ENCODE measurements around the gene KCNJ10.
"Not testable (repeated sequence)": the region's sequence is repeated elsewhere in the genome, so short reads cannot be mapped to it uniquely, and the experiment has no call there.

The KCNJ10 gene

DNA sequence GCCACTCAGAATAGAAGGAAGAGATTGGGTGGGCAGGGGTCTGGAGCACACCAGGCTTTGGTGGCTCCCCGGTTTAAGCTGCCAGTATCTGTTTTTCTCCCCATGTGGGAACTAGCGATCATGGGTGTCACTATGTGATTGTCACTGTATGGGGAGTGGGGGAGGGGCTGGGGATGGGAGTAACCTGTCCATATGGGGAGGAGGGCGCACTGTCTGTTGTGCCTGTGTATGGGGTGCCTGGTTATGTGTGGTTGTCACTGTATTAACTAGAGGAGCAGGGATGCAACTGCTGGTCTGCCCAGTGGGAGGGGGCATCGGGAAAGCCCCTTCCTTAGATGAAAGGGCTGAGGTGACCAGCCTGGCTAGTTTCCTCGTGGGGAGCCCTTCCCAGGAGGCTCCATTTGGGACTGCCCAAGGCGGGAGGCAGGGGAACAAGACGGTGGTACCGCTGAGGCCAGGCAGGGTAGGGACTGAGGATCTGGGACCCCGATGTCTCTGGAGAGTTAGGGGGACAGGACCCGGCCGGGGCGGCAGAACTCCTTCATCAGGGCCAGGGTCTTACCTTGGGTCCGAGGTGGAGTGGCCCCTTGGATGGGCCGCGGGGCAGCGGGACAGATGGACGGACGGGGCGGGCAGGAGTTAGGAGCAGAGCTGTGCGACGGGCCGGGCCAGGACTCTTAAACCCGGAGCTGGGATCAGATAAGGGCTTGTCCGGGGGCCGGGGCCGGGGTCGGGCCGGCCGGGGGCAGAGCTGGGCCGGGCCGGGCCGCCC, at the start of gene KCNJ10:
TSS of gene KCNJ10 (minus strand) at position 701 of the 772 bp plus-strand sequence. CDS start 27,628 bp downstream, outside the sequence.
- DNase-seq = no peak

DNA sequence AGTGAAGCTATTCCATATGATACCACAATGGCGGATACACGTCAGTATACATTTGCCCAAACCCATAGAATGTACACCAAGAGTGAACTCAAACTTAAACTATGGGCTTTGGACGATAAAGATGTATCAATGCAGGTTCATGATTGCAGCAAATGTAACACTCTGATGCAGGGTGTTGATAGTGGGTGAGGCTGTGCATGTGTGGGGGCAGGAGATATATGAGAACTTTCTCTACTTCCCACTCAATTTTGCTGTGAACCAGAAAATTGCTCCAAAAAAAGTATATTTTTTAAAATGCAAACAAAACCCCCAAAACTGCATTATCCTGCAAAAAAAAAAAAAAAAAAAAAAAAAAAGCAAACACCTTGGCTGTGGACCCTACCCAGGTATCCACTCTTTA, 49.0 kb upstream of the KCNJ10 start:
- no peak for DNase-seq

DNA sequence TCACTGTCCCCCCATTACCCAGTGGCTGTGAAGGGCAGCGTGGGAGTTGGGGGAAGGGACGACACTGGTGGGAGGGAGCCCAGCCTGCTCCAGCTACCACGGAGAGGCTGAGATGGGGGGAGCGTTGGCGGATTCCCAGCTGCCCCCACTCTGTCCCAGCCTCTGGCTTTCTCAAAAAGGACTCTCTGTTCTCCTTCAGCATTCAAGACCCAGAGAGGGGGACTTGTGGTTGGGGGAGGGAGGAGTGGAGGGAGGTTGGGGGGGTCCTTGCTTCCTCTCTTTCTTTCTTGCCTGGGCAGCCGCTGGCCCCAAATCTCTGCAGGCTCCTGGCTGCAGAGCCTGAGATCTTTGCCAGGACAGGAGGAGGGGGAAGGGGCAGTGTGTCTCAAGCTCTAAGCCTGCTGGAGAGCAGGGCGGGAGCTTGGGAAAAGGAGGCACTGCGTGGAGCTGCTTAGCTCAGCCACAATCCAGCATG, 47.8 kb upstream of the KCNJ10 start:
- no peak for DNase-seq

DNA sequence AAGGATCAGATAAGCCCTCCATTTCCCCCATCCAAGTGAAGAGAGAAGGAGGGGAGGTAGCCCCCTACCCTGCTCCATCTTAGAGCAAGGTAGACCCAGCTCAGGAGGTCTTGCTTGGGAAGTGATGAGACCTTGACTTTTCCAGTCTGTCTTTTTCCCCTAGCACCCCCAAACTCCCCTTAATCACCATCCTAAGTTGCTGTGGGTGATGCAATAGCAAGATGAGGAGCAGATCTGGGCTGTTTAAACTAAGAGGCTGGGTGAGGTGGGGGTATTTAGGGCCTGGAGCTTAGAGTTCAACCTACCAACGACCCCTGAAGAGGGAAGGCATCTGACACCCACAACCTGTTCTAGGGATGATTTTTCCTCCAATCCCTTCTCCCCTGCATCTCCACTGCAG, 47.3 kb upstream of the KCNJ10 start:
- DNase-seq = no peak

GRCh38 chr1:160116283-160117147, 46.6 kb upstream of the KCNJ10 start:
- no peak for DNase-seq

DNA sequence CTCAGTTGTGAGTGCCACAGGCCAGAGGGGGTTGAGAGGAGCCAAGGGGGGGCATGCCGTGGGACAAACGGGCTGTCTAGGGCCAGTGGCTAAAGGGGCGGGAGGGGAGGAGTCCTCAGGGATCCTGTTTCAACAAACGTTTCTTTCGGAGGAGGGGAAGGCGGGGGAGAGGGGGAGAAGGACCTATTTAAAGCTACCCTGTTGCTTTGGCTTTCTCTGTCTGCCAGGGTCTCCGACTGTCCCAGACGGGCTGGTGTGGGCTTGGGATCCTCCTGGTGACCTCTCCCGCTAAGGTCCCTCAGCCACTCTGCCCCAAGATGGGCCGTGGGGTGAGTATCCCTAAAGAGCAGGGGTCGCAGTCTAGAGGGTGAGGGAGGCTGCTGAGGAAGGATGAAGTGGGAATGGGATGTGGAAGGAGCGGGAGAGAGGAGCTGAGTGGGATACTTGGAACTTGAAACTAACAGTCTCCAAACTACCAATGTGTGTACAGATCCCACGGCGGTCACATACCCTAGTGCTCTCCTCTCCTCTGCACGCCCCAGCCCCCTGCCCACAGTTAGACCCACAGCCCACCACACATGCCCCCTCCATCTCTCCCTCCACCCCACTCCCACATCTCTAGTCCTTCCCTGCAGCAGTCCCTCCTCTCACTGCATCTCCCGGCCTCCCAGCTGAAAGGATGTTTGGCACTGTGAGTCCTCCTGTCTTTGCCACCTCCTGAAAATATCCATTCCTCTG, 45.8 kb upstream of the KCNJ10 start, which contains the start of gene ATP1A2:
TSS of gene ATP1A2 (plus strand) at position 215 of the 738 bp plus-strand sequence. CDS start at position 318, 103 bp downstream.
- DNase-seq = no peak

DNA sequence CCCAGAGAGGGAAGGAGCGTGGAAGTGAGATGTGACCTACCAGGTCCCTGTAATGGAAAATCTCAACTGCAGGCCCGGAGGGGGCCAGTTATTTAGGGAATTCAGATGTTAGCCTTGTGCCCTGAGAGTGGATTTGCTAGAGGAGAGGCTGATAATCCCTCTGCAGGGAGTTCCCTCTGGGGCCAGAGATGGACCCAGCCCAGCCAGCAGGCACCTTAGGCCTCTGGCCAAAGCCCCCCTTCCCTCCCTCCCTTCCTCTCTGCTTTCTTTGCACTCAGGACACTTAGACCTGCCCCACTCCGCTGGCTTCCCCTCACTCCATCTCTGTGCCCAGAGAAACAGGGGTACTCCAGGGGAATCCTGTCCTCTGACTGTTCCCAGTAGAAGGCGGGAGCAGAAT, 44.1 kb upstream of the KCNJ10 start:
- no peak for DNase-seq

- DNase-seq = no peak
Observed at GRCh38 chr1:160113407-160113806, 43.4 kb upstream of the KCNJ10 start.

DNA sequence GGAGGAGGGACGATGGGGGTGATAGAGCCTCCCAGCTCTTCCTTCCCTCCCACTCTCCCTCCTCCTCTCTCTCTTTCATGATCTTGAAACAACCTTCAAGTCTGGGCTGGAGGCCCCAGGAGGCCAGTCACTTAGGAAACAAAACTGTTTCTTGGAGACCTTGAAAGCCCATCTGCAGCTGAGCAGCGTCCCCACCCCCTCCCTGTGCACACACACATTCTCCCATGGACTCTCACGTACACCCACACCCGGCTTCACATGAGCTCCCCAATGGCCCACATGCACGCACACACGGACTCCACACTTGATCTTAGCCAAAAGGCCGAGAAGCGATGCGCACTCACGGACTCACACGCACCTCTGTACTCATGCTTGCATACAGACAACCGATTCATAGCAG, 42.4 kb upstream of the KCNJ10 start:
- DNase-seq = no peak

GRCh38 chr1:160111462-160111861, 41.5 kb upstream of the KCNJ10 start:
- not testable (repeated sequence) for DNase-seq

- DNase-seq = no peak
Observed at GRCh38 chr1:160109686-160110085, 39.7 kb upstream of the KCNJ10 start.

GRCh38 chr1:160108888-160109662, 39.1 kb upstream of the KCNJ10 start:
- DNase-seq = peak; percentile 58

GRCh38 chr1:160107512-160107911, 37.6 kb upstream of the KCNJ10 start:
- no peak for DNase-seq

GRCh38 chr1:160105155-160105554, 35.2 kb upstream of the KCNJ10 start:
- DNase-seq = no peak

DNA sequence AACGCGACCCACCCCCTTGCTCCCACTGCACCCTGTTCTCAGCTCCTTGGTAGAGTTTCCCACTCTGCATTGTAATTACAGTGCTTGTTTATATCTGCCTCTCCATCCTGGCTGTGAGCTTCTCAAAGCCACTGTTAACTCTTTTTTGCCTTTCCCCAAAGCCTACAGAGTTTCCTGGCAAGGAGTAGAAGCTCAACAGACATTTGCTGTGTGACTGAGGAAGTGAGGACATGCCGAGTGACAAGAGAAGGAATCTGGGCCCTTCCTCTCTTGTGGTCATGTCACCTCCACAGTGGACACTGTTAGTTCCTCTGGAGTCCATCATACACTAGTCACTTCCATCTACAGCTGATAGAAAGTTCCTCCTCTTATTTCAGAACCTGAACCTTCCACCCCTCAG, 34.5 kb upstream of the KCNJ10 start:
- no peak for DNase-seq

DNA sequence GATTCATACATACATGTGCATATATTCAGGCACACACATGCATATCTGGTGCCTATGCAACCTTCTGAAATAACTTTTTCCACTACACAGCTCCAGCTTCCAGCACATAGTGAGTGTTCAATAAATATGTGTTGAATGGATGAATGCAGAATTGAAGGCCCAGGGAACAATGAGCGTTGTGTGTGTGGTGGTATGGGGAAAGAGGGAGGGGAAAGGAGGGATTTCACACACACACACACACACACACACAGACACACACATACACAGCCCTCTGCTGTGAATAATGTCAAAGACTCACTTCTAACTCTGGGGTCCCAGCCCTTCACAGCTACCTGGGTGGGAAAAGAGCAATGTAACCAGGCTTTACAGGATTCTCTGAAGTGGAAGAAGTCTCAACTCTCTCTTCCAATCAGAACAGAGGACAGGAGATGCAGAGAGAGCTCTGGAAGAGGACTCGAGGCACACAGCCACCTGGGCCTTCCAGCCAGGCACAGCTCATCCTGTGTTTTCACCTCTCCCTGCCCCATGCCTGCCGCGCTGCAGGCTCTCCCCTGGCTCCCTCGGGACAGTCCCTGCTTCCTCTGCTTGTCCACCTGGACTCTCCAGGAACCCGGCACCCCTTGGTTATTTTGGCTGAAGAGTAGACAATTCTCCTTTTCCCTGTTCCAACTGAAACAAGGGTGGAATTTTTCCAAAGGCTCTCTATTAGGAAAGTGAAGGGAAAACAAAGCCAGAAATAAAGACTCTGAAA, 33.9 kb upstream of the KCNJ10 start:
- no peak for DNase-seq

DNA sequence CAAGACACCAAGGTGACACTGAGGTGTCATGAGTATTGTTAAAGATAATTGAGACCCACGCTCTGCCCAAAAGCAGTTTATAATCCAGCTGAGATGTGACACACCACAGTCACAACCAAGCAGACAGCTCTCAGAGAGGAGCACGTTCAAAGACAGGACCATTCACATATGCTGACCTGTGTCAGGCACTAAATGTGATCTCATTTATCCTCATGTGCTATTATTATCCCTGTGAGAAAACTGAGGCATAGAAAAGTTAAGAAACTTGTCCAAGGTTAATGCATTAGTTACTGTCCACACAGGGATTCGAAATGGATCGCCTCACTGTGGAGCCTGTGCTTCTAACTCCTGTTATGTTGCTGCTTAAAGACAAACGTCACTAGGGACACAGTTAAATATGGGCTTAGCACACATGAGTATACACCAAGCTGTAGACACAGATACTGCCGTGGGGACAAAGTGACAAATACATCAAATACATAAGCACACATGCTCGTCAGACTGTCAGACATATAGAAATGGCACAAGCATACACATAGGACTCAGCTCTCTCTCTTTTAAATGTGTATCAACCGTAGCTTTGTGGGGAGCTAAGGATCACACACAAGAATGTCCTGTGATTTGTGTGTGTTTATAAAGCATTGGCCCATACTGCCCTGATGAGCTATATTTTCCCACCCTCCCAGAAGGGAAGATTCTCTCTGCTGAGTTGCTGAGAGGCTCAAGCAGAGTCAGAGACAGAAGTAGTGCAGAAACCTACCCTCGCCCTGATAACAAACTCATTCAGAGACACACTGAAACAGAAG, 32.0 kb upstream of the KCNJ10 start:
- DNase-seq = no peak

DNA sequence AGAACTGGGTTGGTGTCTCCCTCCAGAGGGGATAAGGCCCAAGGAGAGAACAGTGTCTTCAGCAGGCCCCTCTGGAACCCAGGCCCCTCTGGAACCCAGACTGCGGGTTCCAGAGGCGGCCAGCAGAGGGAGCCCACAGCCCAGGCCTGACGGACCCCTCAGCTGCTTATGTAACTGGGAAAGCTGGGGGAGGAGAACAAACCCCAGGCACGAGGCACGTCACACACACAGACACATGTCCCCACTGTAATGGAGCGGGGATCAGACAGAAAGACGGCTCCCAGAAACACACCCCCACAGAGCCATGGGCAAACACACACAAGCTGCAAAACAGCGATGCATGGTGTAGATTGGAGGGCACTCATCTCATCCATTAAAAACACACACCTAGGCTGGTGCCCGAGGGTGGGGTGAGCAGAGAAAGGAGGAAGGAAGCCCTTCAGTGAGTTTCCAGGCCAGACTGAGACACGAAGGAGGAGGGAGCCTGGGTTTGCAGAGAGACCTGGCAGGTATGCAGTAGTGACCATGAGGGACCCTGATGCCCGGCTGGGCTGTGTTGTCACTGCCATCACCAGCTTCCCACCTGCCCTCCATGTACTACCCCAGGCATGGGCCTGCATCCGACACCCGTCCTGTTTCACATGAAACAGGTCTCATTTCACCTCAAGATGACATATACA, 31.2 kb upstream of the KCNJ10 start:
- DNase-seq = peak; percentile 73

- DNase-seq = no peak
Observed at GRCh38 chr1:160099716-160100375, 29.9 kb upstream of the KCNJ10 start.

Measured in activated CD4-positive, alpha-beta T cell treated with anti-CD3 and anti-CD28 coated beads, Interleukin-2, amount 50 U/mL, for 16 hours (primary cell).